NCI-H187 treated with DMSO at 0.1 percent for 48 hours (cell line): ENCODE data around the gene SYT9.

Experiments used
- DNase-seq: peaks from one replicate; lab custom pipeline; 2025; lab: John Stamatoyannopoulos, UW

The SYT9 gene

DNA sequence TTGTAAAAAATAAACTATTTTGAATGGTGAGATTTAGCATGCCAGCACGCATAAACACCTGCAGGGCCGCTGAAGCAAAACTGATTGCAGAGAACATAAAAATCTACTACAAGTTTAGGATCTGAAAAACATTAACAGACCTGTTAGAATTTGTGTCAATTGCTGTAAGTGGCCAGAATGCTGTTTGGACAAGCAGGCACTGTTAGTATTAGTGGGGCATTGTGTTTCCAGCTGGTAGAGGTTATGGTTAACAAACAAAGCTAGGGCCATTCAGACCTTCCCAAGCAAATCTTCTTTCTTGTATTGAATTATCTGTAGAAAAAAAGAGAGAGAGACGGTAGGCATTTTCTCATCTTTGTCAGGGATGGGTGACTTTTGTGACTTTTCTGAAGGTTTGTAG, 176.0 kb downstream of the SYT9 start:
- DNase-seq: no peak

- no peak for DNase-seq
Measured at GRCh38 chr11:7428196-7428595, 176.5 kb downstream of the SYT9 start.

- no peak for DNase-seq
Measured at GRCh38 chr11:7430496-7430895, 178.8 kb downstream of the SYT9 start.

DNA sequence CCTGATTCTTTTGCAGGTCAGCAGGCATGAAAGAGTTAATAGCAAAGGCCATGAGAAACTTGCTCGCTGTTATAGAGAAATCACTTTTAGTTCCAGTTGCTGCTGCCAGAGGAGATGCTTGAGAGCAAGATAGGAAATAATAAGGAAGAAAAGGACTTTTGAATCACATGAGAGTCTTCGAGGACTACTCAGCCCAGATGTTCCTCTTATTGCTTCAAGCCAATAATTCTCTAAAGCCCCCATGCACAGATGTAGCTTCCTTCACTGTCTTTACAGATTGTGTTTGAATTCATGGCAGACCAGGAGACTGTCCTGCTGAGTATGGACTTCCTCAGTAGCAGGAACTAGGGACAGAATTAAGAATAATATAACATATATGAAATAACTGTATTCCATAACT, 183.5 kb downstream of the SYT9 start:
- DNase-seq: no peak

DNA sequence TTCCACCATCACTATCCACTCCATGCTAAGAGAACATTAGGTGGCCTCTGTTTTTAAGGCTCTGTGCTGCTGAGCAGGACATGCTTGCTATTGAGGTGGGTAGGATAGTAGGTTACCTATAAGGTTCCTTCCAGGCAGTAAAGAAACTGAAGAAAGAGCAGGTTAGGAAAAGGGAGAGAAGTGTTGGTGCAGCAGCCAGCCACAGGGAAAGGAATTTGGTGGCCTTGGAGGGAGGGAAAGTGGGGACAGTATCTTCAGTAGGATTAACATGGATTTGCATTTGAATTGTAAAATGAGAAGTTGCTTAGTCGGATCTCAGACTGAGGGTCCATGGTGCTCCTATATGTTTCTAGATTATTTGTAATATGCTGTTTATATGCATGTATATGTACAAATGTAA, 184.4 kb downstream of the SYT9 start:
- no peak for DNase-seq

GRCh38 chr11:7436657-7437056, 185.0 kb downstream of the SYT9 start:
- no peak for DNase-seq

DNA sequence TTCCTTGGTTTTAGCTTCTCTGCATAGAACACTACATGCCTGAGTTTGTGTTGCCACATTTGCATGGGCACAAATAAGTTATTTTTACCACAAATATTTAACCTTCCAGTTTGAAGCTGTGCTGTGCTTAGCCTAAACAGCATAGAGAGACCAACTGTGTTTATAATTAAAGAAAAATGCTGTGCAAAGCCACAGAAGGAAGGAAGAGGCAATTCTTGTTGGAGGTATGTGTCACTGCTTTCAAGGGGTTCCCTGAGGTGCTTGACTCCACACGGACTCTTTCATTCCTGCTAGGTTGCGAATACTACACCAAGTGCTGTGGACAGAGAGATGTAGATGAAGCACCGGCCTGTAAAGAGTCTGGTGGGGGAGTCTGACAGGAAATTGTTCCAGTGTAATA, 186.0 kb downstream of the SYT9 start:
- no peak for DNase-seq

DNA sequence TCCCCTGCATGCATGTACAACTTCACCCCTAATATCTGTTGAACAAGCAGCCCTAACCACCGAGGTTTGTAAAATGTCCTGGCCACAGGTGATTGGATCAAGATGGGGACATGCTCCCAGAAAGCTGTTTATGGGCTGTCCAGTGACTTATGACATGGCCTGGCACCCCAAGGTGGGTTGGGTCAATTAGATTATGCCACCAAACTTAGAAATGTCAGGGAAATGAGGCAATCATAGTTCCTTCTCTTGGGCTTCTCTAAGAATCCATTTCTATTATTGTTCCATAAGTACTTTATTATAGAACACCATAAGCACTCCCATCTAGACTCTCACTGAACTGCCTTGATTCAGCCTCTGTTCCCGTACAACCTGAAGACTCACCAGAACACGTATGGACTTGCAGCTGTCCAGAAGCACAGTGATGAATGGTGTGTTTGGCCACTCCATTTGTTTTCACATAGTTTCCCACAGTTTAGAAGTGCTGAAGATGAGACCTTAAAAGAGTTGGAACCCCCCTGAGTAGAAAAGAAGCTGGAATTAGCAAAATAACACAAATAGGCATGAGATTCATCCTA, 188.1 kb downstream of the SYT9 start:
- no peak for DNase-seq

GRCh38 chr11:7442588-7443215, 191.0 kb downstream of the SYT9 start:
- no peak for DNase-seq

DNA sequence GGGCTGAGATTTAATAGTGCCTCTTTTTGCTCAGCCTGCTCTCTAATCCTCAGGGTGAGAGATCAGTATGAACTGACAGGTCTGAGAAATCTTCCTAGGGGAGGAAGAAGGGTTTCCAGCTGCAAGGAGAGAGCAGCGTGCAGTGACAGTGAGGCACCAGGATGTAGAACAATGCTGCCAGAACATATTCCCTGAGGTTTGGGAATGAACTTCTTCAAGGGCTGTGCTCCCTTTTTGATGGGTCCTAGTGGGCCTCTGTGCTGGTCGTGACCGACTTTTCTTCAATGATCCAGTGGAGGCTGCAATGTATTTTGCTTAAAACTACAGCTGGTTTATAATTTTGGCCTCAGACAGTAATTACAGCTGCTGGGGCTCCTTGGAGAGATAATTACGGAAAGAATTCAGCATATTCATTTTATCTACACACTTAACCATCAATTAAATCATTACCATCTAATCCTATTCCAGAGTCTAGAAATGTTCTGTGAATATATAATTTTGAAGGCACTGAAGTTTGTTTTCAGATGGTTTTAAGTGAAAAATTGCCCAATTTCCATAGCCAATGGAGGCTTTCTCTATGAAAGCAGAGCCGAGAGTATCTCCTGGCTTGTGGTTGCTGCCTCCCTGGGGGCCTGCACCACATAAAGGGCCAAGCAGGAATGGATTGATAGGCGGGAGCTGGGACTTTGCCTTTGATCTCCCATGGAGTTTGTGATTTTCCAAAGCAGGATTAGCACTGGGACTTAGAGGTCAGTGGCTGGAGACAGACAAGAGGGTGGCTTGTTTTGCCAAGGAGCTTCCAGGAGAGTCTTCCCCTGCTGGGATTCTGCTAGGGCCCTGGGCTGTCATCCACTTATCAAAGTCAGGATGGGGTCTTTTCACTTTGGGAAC, 192.6 kb downstream of the SYT9 start:
- DNase-seq: no peak

GRCh38 chr11:7445564-7445963, 193.9 kb downstream of the SYT9 start:
- DNase-seq: no peak

- DNase-seq: no peak
Measured at GRCh38 chr11:7448201-7448600, 196.5 kb downstream of the SYT9 start.

DNA sequence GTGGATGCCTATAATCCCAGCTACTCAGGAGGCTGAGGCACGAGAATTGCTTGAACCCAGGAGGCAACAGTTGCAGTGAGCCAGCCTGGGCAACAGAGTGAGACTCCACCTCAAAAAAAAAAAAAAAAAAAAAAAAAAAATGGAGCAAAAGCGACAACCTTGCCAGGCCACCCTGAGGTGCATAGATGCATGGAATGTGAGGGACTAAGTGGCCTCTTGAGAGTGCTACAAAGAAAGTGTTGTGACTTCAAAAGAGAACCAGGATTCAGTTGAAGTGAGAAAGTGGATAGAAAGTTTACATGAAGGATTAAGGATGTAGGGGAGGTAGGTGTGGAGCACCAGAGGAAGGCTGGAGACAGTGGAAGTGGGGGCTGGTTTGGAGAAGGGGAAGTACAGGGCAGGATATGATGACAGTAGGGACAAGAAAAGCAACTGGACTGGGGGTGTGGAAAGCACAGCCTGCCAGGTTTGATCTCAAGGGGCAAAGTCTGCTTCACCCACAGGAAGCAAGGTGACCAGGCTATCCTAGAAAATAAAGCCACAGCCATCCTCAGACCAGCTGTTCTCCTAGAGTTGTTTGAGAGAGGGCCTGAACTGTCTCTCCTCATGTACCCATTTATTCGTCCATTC, 197.6 kb downstream of the SYT9 start:
- DNase-seq: no peak

GRCh38 chr11:7449841-7450214, 198.1 kb downstream of the SYT9 start:
- DNase-seq: no peak

DNA sequence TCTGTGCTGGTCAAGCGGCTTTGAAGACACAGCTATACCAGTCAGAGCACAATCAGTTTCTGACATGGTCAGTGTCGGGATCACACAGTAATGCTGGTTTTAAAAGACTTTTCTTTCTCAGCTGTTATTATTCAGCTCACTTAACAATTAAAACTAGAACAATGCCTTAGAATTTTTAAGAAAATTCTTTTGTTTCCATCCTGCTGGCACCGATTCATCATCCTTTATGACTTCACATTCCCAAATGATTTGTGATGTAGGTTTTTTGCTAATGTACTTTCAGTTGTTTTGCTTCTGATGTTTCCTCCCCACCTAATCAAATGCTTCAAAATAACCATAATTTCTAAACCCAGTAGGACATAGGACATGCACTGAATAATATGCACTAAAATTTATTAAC, 199.1 kb downstream of the SYT9 start:
- DNase-seq: no peak

DNA sequence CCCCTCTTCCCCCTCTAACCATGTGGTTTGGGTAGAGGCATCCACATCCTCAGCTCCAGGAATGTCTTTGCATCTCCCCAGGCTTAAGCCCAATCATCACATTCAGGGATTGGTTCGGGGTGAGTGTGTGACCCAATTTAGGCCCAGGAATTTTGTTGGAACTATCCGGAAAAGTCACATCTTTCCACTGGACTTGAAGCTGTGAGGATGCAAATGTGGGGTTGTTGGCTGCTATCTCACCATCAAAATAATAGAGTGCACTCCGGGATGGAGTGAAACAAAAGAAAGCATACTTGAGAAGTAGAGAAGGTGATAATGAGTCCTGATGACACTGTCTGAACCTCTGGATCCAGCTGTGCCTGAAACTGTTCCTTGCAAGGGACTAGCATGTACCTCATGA, 199.8 kb downstream of the SYT9 start:
- no peak for DNase-seq

GRCh38 chr11:7451952-7452494, 200.3 kb downstream of the SYT9 start:
- DNase-seq: no peak

- no peak for DNase-seq
Measured at GRCh38 chr11:7454854-7455253, 203.2 kb downstream of the SYT9 start.

GRCh38 chr11:7457211-7457610, 205.5 kb downstream of the SYT9 start:
- no peak for DNase-seq

- DNase-seq: no peak
Measured at GRCh38 chr11:7462706-7463105, 211.0 kb downstream of the SYT9 start.

GRCh38 chr11:7467652-7468051, 215.9 kb downstream of the SYT9 start:
- no peak for DNase-seq

DNA sequence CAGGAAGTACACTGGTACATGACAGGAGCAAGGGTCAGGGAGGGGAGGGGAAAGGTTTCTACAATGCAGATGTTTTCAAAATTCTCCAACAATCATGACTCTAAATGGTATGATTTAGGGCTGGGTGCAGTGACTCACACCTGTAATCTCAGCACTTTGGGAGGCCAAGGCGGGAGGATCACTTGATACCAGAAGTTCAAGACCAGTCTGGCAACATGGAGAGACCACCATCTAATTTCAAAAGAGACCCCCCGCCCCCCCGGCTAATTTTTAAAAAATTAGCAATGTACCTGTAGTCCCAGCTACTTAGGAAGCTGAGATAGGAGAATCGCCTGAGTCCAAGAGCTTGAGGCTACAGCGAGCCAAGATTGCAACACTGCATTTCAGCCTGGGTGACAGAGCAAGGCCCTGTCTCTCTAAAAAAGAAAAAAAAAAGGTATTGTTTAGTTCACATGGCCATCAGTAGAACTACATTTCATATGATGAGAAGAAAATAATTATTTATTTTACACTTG, 217.7 kb downstream of the SYT9 start:
- DNase-seq: no peak
